ENCODE measurements around the gene OPN5.

OPN5 gene

GRCh38 chr6:47862731-47863130 is 80.9 kb downstream of the OPN5 start:
- no peak for DNase-seq (ENCODE audit: low spot score)

- DNase-seq (ENCODE audit: low spot score) = no peak
Observed at GRCh38 chr6:47865206-47865605, 83.4 kb downstream of the OPN5 start.

GRCh38 chr6:47875593-47875992 is 93.8 kb downstream of the OPN5 start:
- no peak for DNase-seq (ENCODE audit: low spot score)
